H9 (cell line): ENCODE measurements around the gene MMP17. TPM values are rescaled to one million over a fixed set of nuclear protein-coding genes. Genes with fewer than 3 reads are reported as not detected.

Experiments used
- DNase-seq: peaks from one replicate; pipeline ENCODE4 v3.0.0-alpha.2; 2017
- H2AFZ ChIP-seq: one replicate; pipeline ENCODE4 v1.6.1; 2013; ENCODE audit warnings: mild to moderate bottlenecking, low read length, control low read depth, moderate library complexity
- H2AK5ac ChIP-seq: 2 replicates; pipeline ENCODE4 v1.6.1; 2013; ENCODE audit warnings: low read length, control low read depth, mixed read lengths; ENCODE audit not compliant: insufficient read length
- H2BK120ac ChIP-seq: one replicate; pipeline ENCODE4 v1.6.1; 2013; ENCODE audit warnings: low read depth, mild to moderate bottlenecking, low read length, control low read depth, inconsistent platforms; ENCODE audit not compliant: poor library complexity, severe bottlenecking
- H2BK12ac ChIP-seq: 2 replicates; pipeline ENCODE4 v1.6.1; 2013; ENCODE audit warnings: low read length, control low read depth, mixed read lengths, low read depth; ENCODE audit not compliant: insufficient read length
- H2BK15ac ChIP-seq: 2 replicates; pipeline ENCODE4 v1.6.1; 2013; ENCODE audit warnings: low read depth, low read length, control low read depth
- H2BK20ac ChIP-seq: one replicate; pipeline ENCODE4 v1.6.1; 2013; ENCODE audit warnings: low read depth, mild to moderate bottlenecking, low read length, control low read depth, inconsistent platforms; ENCODE audit not compliant: poor library complexity, severe bottlenecking
- H2BK5ac ChIP-seq: 2 replicates; pipeline ENCODE4 v1.6.1; 2013; ENCODE audit warnings: low read length, control low read depth, mixed read lengths; ENCODE audit not compliant: insufficient read length
- H3K14ac ChIP-seq: 2 replicates; pipeline ENCODE4 v1.6.1; 2013; ENCODE audit warnings: low read length, control low read depth; ENCODE audit not compliant: insufficient read depth
- H3K18ac ChIP-seq: 2 replicates; pipeline ENCODE4 v1.6.1; 2013; ENCODE audit warnings: low read depth, mild to moderate bottlenecking, mixed read lengths, low read length, control low read depth; ENCODE audit not compliant: insufficient read length
- H3K23ac ChIP-seq: 2 replicates; pipeline ENCODE4 v1.6.1; 2013; ENCODE audit warnings: low read length, control low read depth, mixed read lengths, low read depth; ENCODE audit not compliant: insufficient read length
- H3K23me2 ChIP-seq: 2 replicates; pipeline ENCODE4 v1.6.1; 2013; ENCODE audit warnings: low read depth, mild to moderate bottlenecking, mixed read lengths, low read length, control low read depth; ENCODE audit not compliant: insufficient read length, poor library complexity, severe bottlenecking
- H3K27ac ChIP-seq: 2 replicates; pipeline ENCODE4 v1.5.1; 2013; ENCODE audit warnings: low read length, control low read depth, mixed read lengths, low read depth; ENCODE audit not compliant: insufficient read length
- H3K27me3 ChIP-seq: 2 replicates; pipeline ENCODE4 v1.6.1; 2013; ENCODE audit warnings: low read length, control low read depth, inconsistent platforms; ENCODE audit not compliant: insufficient read depth
- H3K4ac ChIP-seq: 2 replicates; pipeline ENCODE4 v1.6.1; 2013; ENCODE audit warnings: low read depth, mild to moderate bottlenecking, control low read depth, inconsistent platforms, low read length, moderate library complexity
- H3K4me1 ChIP-seq: 2 replicates; pipeline ENCODE4 v1.6.1; 2013; ENCODE audit warnings: low read length, control low read depth, inconsistent platforms; ENCODE audit not compliant: insufficient read depth
- H3K4me2 ChIP-seq: 2 replicates; pipeline ENCODE4 v1.6.1; 2013; ENCODE audit warnings: low read length, control low read depth, mixed read lengths; ENCODE audit not compliant: insufficient read length, insufficient read depth
- H3K56ac ChIP-seq: 2 replicates; pipeline ENCODE4 v1.6.1; 2013; ENCODE audit warnings: low read depth, mild to moderate bottlenecking, mixed read lengths, low read length, control low read depth; ENCODE audit not compliant: insufficient read length
- H3K79me1 ChIP-seq: 2 replicates; pipeline ENCODE4 v1.6.1; 2013; ENCODE audit warnings: low read depth, mild to moderate bottlenecking, moderate library complexity, low read length, control low read depth, inconsistent platforms; ENCODE audit not compliant: insufficient read depth, poor library complexity, severe bottlenecking
- H3K79me2 ChIP-seq: 2 replicates; pipeline ENCODE4 v1.6.1; 2013; ENCODE audit warnings: low read length, control low read depth, inconsistent platforms; ENCODE audit not compliant: insufficient read depth
- H3K9ac ChIP-seq: 2 replicates; pipeline ENCODE4 v1.6.1; 2013; ENCODE audit warnings: low read length, control low read depth, mixed read lengths; ENCODE audit not compliant: insufficient read length; ENCODE audit errors: extremely low read depth
- H3K9me3 ChIP-seq: one replicate; pipeline ENCODE4 v1.6.1; 2013; ENCODE audit warnings: low read depth, low read length, inconsistent platforms; ENCODE audit not compliant: control insufficient read depth
- H3T11ph ChIP-seq: one replicate; pipeline ENCODE4 v1.6.1; 2013; ENCODE audit warnings: mild to moderate bottlenecking, low read length, control low read depth, inconsistent platforms
- H4K20me1 ChIP-seq: one replicate; pipeline ENCODE4 v1.6.1; 2013; ENCODE audit not compliant: control insufficient read depth, insufficient read length, insufficient read depth
- H4K5ac ChIP-seq: 2 replicates; pipeline ENCODE4 v1.6.1; 2013; ENCODE audit warnings: low read depth, mild to moderate bottlenecking, mixed read lengths, low read length, control low read depth; ENCODE audit not compliant: insufficient read length
- H4K8ac ChIP-seq: replicated peaks from 2 replicates; pipeline ENCODE4 v1.6.1; 2013; ENCODE audit warnings: low read length, control low read depth, mixed read lengths, low read depth; ENCODE audit not compliant: insufficient read length
- H4K91ac ChIP-seq: 2 replicates; pipeline ENCODE4 v1.6.1; 2013; ENCODE audit warnings: low read depth, mild to moderate bottlenecking, moderate library complexity, mixed read lengths, low read length, control low read depth; ENCODE audit not compliant: insufficient read length
- H3K27ac Mint-ChIP-seq, 3 experiments: 2 replicates in 2 of 3; 3 replicates in 1 of 3; pipeline ENCODE4 v1.8.0; 2020 to 2021; ENCODE audit warnings: mixed read lengths in 3 of 3, mild to moderate bottlenecking in 1 of 3, moderate library complexity in 1 of 3
- H3K27me3 Mint-ChIP-seq: 2 replicates; pipeline ENCODE4 v1.8.0; 2021; ENCODE audit warnings: low read depth, mild to moderate bottlenecking, moderate library complexity, mixed read lengths
- H3K36me3 Mint-ChIP-seq, 3 experiments: 2 replicates in 2 of 3; 3 replicates in 1 of 3; pipeline ENCODE4 v1.8.0; 2020 to 2021; ENCODE audit warnings: low read depth in 3 of 3, mixed read lengths in 3 of 3; ENCODE audit not compliant: insufficient read depth in 1 of 3
- H3K4me1 Mint-ChIP-seq, 2 experiments: 2 replicates each; pipeline ENCODE4 v1.8.0; 2020; ENCODE audit warnings: mixed read lengths in 2 of 2
- H3K4me3 Mint-ChIP-seq, 2 experiments: 2 replicates in 1 of 2; 3 replicates in 1 of 2; pipeline ENCODE4 v1.8.0; 2020 to 2021; ENCODE audit warnings: mild to moderate bottlenecking in 2 of 2, mixed read lengths in 2 of 2, moderate library complexity in 1 of 2
- H3K9me3 Mint-ChIP-seq, 2 experiments: 2 replicates in 1 of 2; 3 replicates in 1 of 2; pipeline ENCODE4 v1.8.0; 2020; ENCODE audit warnings: mild to moderate bottlenecking in 2 of 2, mixed read lengths in 2 of 2, moderate library complexity in 1 of 2
- WGBS: extraction: QIAGEN DNeasy Blood & Tissue Kit; methylation state at CpG from one replicate; pipeline ENCODE4 v1.1.7; 2013; ENCODE audit warnings: missing lambda C conversion rate, low lambda C conversion rate, mixed read lengths; ENCODE audit not compliant: insufficient read length; ENCODE audit errors: extremely low coverage; 5-methylcytosine and 5-hydroxymethylcytosine counted together
- total RNA-seq: library from RNA; stranded (reverse); gene quantifications from 2 replicates; pipeline ENCODE4 v1.2.1, GENCODE V29; 2021
- TF ChIP-seq, protein P1 (sequence below): fragments of 200-600 bp; sonication (generic); conservative IDR thresholded peaks from 3 replicates; pipeline ENCODE4 v1.8.0; 2021; ENCODE audit warnings: antibody characterized with exemption, mild to moderate bottlenecking

Gene MMP17
- total RNA-seq, 1 experiment from 2014 or later: 14.8 TPM

DNA sequence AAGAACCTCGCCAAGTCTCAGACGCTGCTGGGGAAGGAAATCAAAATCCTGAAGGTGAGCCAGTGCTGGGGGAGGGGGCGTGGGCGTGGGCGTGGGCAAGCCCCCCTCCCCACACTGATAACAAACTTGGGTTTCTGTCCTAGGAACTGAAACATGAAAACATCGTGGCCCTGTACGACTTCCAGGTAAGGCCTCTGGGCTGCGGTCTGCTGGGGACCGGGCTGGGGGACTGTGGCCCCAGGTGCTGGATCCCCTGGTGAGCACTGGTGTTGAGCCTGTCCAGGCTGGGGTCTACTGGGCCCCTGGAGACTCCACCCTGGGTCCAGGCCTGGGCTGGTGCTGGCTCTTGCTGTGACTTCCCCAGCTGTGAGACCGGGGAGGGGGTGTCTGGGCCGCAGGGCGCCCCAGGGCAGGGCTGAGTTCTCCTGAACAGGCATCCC lies 67.5 kb downstream of the MMP17 start:
- no peak overlapping the region for H2AFZ ChIP-seq
- no peaks in the 10 kb centered on the region for H3K79me1 ChIP-seq
- H3K27me3 Mint-ChIP-seq: no peaks in the 10 kb centered on the region
- no peak overlapping the region for H3K23ac ChIP-seq
- no peak overlapping the region for H3K27ac ChIP-seq
- H4K8ac ChIP-seq: no peak overlapping the region
- no peaks in the 10 kb centered on the region for H3K27me3 ChIP-seq
- peak overlapping the region; percentile 75 to 88 for H3K4me3 Mint-ChIP-seq
- no peak overlapping the region for H3K4ac ChIP-seq
- H3K18ac ChIP-seq: no peak overlapping the region
- H3K27ac Mint-ChIP-seq: peak overlapping the region; percentile 74 to 85 (median 80); a peak in 5 of 7 replicates
- H3K79me2 ChIP-seq: no peaks in the 10 kb centered on the region
- H2AK5ac ChIP-seq: no peak overlapping the region
- peak overlapping the region; percentile 6 for H3K9ac ChIP-seq
- H3K9me3 ChIP-seq: no peaks in the 10 kb centered on the region
- no peak overlapping the region for H3K14ac ChIP-seq
- no peak overlapping the region for H4K91ac ChIP-seq
- H2BK12ac ChIP-seq: no peak overlapping the region
- no peak overlapping the region for H3T11ph ChIP-seq
- DNase-seq: peak; percentile 39
- no peak overlapping the region for H2BK15ac ChIP-seq
- no peak overlapping the region for H2BK120ac ChIP-seq
- no peak overlapping the region for H2BK5ac ChIP-seq
- peaks cover 0 to 3% of the 10 kb centered on the region in 2 experiments; a peak in 2 of 5 replicates for H3K9me3 Mint-ChIP-seq
- no peak overlapping the region for H2BK20ac ChIP-seq
- no peak overlapping the region for H3K56ac ChIP-seq
- H4K5ac ChIP-seq: no peak overlapping the region
- peak overlapping the region; percentile 61 for H3K4me2 ChIP-seq
- H3K23me2 ChIP-seq: peaks cover 7% of the 10 kb centered on the region
- peaks cover 11 to 23% of the 10 kb centered on the region in 2 experiments for H3K4me1 Mint-ChIP-seq
- peaks cover 9 to 16% (median 11%) of the 10 kb centered on the region in 3 experiments; a peak in 6 of 7 replicates for H3K36me3 Mint-ChIP-seq
- no peaks in the 10 kb centered on the region for H4K20me1 ChIP-seq
- no CpG with 5 or more reads among the region's 12 CpGs for WGBS
- H3K4me1 ChIP-seq: no peaks in the 10 kb centered on the region
- TF ChIP-seq, protein P1, sequence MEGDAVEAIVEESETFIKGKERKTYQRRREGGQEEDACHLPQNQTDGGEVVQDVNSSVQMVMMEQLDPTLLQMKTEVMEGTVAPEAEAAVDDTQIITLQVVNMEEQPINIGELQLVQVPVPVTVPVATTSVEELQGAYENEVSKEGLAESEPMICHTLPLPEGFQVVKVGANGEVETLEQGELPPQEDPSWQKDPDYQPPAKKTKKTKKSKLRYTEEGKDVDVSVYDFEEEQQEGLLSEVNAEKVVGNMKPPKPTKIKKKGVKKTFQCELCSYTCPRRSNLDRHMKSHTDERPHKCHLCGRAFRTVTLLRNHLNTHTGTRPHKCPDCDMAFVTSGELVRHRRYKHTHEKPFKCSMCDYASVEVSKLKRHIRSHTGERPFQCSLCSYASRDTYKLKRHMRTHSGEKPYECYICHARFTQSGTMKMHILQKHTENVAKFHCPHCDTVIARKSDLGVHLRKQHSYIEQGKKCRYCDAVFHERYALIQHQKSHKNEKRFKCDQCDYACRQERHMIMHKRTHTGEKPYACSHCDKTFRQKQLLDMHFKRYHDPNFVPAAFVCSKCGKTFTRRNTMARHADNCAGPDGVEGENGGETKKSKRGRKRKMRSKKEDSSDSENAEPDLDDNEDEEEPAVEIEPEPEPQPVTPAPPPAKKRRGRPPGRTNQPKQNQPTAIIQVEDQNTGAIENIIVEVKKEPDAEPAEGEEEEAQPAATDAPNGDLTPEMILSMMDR: no peak
